Calu3 (cell line): ENCODE data around the gene XPO6. TPM values are rescaled to one million over a fixed set of nuclear protein-coding genes. Genes with fewer than 3 reads are reported as not detected.

Source experiments
- BruUV-seq: library from RNA; stranded (reverse); fragments of 400-500 nt; replicated peaks from 2 replicates; lab custom pipeline; 2021; lab: Mats Ljungman, UMichigan
- CTCF ChIA-PET: fragments of 300-600 bp; sonication (Branson Sonifier 250); formaldehyde crosslinking; loops from one replicate; lab custom pipeline; 2022; ENCODE audit warnings: antibody characterized with exemption; lab: Charles Lee
- DNase-seq: peaks from one replicate; pipeline ENCODE4 v3.0.0; 2022
- H3K27ac Mint-ChIP-seq: one replicate; pipeline ENCODE4 v1.8.0; 2022; ENCODE audit warnings: mixed read lengths; ENCODE audit not compliant: unreplicated experiment
- H3K27me3 Mint-ChIP-seq: one replicate; pipeline ENCODE4 v1.8.0; 2022; ENCODE audit warnings: mixed read lengths; ENCODE audit not compliant: unreplicated experiment
- H3K36me3 Mint-ChIP-seq: one replicate; pipeline ENCODE4 v1.8.0; 2022; ENCODE audit warnings: mild to moderate bottlenecking, moderate library complexity, mixed read lengths; ENCODE audit not compliant: insufficient read depth, unreplicated experiment
- H3K4me1 Mint-ChIP-seq: one replicate; pipeline ENCODE4 v1.8.0; 2022; ENCODE audit warnings: mild to moderate bottlenecking, low read depth, mixed read lengths; ENCODE audit not compliant: unreplicated experiment
- H3K4me3 Mint-ChIP-seq: one replicate; pipeline ENCODE4 v1.8.0; 2022; ENCODE audit warnings: mild to moderate bottlenecking, low read depth, moderate library complexity, mixed read lengths; ENCODE audit not compliant: unreplicated experiment
- H3K9me3 Mint-ChIP-seq: one replicate; pipeline ENCODE4 v1.8.0; 2022; ENCODE audit warnings: low read depth, mixed read lengths; ENCODE audit not compliant: unreplicated experiment
- CTCF ChIP-seq: fragments of 200-600 bp; IDR thresholded peaks from one replicate; pipeline ENCODE4 v1.8.0; 2022; ENCODE audit warnings: antibody characterized with exemption; ENCODE audit not compliant: unreplicated experiment
- intact Hi-C: fragments of 100-400 bp; cut with micrococcal nuclease; formaldehyde crosslinking; loops from one replicate; pipeline ENCODE4 v1.10.0; 2022; ENCODE audit not compliant: unreplicated experiment
- total RNA-seq: library from RNA; stranded (reverse); gene quantifications from 2 replicates; pipeline ENCODE4 v1.2.3, GENCODE V29; 2022

The XPO6 gene
- total RNA-seq, 1 experiment from 2014 or later = 149 TPM

- BruUV-seq = no TSS peak
- CTCF ChIA-PET = no interaction called here
- H3K27me3 Mint-ChIP-seq = peaks cover 79% of the 10 kb centered on the region
- intact Hi-C loops = no loop called here
- TF ChIP-seq CTCF = no peak
- H3K36me3 Mint-ChIP-seq = no peaks in the 10 kb centered on the region
- no peaks in the 10 kb centered on the region for H3K9me3 Mint-ChIP-seq
- DNase-seq = no peak
- no peaks in the 10 kb centered on the region for H3K4me1 Mint-ChIP-seq
- H3K27ac Mint-ChIP-seq = no peak overlapping the region
- no peak overlapping the region for H3K4me3 Mint-ChIP-seq
Observed at GRCh38 chr16:28067604-28068379, 144.0 kb downstream of the XPO6 start.

DNA sequence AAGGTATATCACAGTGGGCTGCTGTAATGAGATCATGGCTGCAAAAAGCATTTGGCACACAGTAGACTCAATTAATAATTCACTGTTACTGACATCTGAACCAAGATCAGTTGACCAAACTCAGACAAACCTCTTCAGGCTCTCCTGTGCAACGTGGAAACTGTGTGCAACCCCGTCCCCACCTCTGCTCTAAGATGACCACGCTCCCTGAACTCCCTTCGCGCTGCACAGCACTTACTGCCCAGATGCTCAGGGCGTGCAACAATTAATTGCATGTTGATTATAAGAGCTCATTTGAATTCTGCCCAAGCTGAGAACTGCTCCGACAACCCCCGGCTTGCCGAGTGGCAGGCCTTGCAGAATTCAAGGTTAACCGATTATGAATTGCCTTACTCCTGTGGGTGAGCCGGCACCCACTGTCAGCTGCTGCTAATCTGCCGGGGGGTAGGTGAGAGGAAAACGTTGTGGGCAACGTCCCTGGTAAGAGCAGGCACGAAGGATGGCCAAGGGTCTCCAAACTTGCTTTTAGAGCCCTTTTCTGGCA lies 147.0 kb downstream of the XPO6 start:
- TF ChIP-seq CTCF = no peak
- Mint-ChIP-seq H3K36me3 (no peaks in the 10 kb centered on the region), H3K27me3 (peaks cover 82% of the 10 kb centered on the region), H3K4me3 (no peak overlapping the region), H3K27ac (no peak overlapping the region), H3K4me1 (no peaks in the 10 kb centered on the region), H3K9me3 (no peaks in the 10 kb centered on the region)
- no peak for DNase-seq
- CTCF ChIA-PET = no interaction called here
- no TSS peak for BruUV-seq
- intact Hi-C loops = no loop called here

- BruUV-seq = no TSS peak
- DNase-seq = no peak
- H3K4me1 Mint-ChIP-seq = no peaks in the 10 kb centered on the region
- H3K27me3 Mint-ChIP-seq = peaks cover 82% of the 10 kb centered on the region
- intact Hi-C loops = no loop called here
- no peaks in the 10 kb centered on the region for H3K36me3 Mint-ChIP-seq
- H3K27ac Mint-ChIP-seq = no peak overlapping the region
- no peak for TF ChIP-seq CTCF
- no peaks in the 10 kb centered on the region for H3K9me3 Mint-ChIP-seq
- CTCF ChIA-PET = no interaction called here
- H3K4me3 Mint-ChIP-seq = no peak overlapping the region
Observed at GRCh38 chr16:28064150-28064549, 147.6 kb downstream of the XPO6 start.

GRCh38 chr16:28063591-28064061 lies 148.1 kb downstream of the XPO6 start, which contains the start of gene GSG1L:
TSS of gene GSG1L (minus strand) at chr16:28063714. CDS start at chr16:28063424, 290 bp downstream.
- intact Hi-C loops = no loop called here
- no peaks in the 10 kb centered on the region for H3K4me1 Mint-ChIP-seq
- CTCF ChIA-PET = no interaction called here
- no peaks in the 10 kb centered on the region for H3K9me3 Mint-ChIP-seq
- peak within 1 kb of the TSS; percentile 53 for H3K4me3 Mint-ChIP-seq
- DNase-seq = peak; percentile 26
- peaks cover 85% of the 10 kb centered on the region for H3K27me3 Mint-ChIP-seq
- H3K36me3 Mint-ChIP-seq = no peaks in the 10 kb centered on the region
- BruUV-seq = no TSS peak
- no peak within 1 kb of the TSS for H3K27ac Mint-ChIP-seq
- peak; percentile 28 for TF ChIP-seq CTCF
